Fibroblast of pulmonary artery (primary cell): ENCODE measurements around the gene DAPK1.

ENCODE experiments used
- DNase-seq: peaks from one replicate; pipeline ENCODE4 v3.0.0-alpha.2; 2010; ENCODE audit warnings: low read depth
- H3K4me3 ChIP-seq: replicated peaks from 2 replicates; pipeline ENCODE4 v1.5.1; 2011; ENCODE audit warnings: low read depth, mild to moderate bottlenecking, control low read depth, low read length, moderate library complexity
- TF ChIP-seq, protein P1 (sequence below): IDR thresholded peaks from 2 replicates; pipeline ENCODE4 v1.5.1; 2011; ENCODE audit warnings: mild to moderate bottlenecking, control low read depth, low read length, inconsistent platforms; ENCODE audit errors: missing control alignments

DAPK1 gene

DNA sequence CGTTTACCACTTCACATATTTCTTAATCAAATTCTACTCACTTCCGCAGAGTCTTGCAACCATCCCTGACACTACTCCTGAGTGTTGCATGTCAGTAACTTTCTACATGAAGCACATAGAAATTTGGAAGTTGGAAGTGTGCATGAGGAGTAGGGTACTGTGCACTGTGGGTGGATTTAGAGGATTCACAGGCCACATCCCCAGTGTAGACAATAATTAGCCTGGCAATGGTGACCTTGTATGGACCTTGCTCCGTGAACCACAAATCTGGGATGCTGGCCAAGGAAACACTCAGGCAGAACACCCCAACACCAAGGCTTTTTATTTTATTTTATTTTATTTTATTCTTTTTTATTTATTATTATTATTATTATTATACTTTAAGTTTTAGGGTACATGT is 253.8 kb downstream of the DAPK1 start:
- no peak for DNase-seq
- no peak overlapping the region for H3K4me3 ChIP-seq
- TF ChIP-seq, protein P1, sequence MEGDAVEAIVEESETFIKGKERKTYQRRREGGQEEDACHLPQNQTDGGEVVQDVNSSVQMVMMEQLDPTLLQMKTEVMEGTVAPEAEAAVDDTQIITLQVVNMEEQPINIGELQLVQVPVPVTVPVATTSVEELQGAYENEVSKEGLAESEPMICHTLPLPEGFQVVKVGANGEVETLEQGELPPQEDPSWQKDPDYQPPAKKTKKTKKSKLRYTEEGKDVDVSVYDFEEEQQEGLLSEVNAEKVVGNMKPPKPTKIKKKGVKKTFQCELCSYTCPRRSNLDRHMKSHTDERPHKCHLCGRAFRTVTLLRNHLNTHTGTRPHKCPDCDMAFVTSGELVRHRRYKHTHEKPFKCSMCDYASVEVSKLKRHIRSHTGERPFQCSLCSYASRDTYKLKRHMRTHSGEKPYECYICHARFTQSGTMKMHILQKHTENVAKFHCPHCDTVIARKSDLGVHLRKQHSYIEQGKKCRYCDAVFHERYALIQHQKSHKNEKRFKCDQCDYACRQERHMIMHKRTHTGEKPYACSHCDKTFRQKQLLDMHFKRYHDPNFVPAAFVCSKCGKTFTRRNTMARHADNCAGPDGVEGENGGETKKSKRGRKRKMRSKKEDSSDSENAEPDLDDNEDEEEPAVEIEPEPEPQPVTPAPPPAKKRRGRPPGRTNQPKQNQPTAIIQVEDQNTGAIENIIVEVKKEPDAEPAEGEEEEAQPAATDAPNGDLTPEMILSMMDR = no peak

- TF ChIP-seq, protein P1 = no peak
- H3K4me3 ChIP-seq = no peak overlapping the region
- no peak for DNase-seq
These were observed 254.2 kb downstream of the DAPK1 start for GRCh38 chr9:87751868-87752267.

- TF ChIP-seq, protein P1 = no peak
- no peak overlapping the region for H3K4me3 ChIP-seq
- DNase-seq = no peak
These were observed 255.6 kb downstream of the DAPK1 start for GRCh38 chr9:87753313-87753712.
